Stimulated activated effector memory CD8-positive, alpha-beta T cell treated with anti-CD3 and anti-CD28 coated beads, Interleukin-12 subunit alpha, Interleukin-12 subunit beta, amount 100 ng/mL, for 72 hours (primary cell): ENCODE results near the gene VPS13C.

Experiments used
- ATAC-seq: fragments of 150-1000 bp; cut with Tn5 transposase; 2 replicates; pipeline ENCODE4 v1.10.0; 2021
- DNase-seq, 2 donors: peaks; one replicate each; pipeline ENCODE4 v3.0.0; 2021 to 2022; ENCODE audit warnings: low spot score in 2 of 2
- H3K27ac Mint-ChIP-seq: one replicate; pipeline ENCODE4 v1.8.0; 2022; ENCODE audit warnings: mild to moderate bottlenecking, mixed read lengths
- H3K36me3 Mint-ChIP-seq: one replicate; pipeline ENCODE4 v1.8.0; 2022; ENCODE audit warnings: mild to moderate bottlenecking, mixed read lengths
- H3K4me1 Mint-ChIP-seq: one replicate; pipeline ENCODE4 v1.8.0; 2022; ENCODE audit warnings: mixed read lengths
- H3K4me3 Mint-ChIP-seq: one replicate; pipeline ENCODE4 v1.8.0; 2022; ENCODE audit warnings: mild to moderate bottlenecking, mixed read lengths
- H3K9me3 Mint-ChIP-seq: one replicate; pipeline ENCODE4 v1.8.0; 2022; ENCODE audit warnings: mixed read lengths

The VPS13C gene

DNA sequence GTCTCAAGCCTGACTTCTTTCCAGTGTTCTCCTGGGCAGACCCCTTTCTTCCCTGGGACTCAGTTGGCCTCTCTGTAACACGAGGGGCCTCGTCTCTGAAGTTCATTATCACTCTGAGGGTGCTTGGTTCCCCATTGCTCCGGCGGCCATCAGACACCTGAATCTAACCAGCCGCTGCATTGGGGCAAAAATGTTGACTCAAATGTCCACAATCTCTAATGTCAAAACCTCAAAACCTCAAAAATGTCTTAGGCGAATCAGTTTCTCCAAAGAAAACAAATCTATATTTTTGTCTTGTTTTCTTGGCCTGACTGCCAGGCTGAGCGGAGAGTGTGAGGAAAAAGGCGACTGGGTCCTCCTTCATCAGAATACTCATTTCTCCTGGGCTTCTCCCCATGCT is 220.7 kb downstream of the VPS13C start:
- no peak for DNase-seq

DNA sequence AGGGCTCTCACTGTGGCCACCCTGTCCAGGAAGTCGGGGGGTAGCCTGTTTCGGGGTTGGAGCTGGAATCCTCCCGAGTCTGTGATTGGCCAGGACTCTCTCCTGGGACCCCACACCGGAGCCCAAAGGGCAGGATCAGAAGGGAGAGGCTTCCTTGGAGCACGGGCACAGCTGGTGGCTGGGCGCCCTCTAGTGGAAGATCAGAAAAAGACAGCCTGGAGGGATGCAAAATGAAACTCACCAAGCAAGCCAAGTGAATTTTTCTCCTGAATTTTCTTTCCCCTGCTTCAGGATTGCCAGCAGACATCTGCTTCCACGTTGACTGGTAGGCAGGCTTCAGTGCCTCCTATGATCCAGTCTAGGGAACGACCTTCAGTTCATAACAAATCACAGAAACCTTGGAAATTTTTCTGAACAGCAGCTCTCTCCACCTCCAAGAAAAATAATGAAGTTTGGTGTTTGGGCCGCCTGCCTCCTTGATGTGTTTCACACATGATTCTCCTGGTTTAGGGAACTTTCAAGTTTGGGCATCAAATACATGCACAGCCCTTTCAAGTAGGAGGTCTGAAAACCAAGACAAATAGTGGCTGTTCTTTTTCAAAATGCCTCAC is 224.6 kb downstream of the VPS13C start:
- H3K9me3 Mint-ChIP-seq = no peaks in the 10 kb centered on the region
- peak; percentile 56 to 80 for DNase-seq
- no peaks in the 10 kb centered on the region for H3K36me3 Mint-ChIP-seq
- no peak overlapping the region for H3K4me3 Mint-ChIP-seq
- peaks cover 30% of the 10 kb centered on the region for H3K4me1 Mint-ChIP-seq
- H3K27ac Mint-ChIP-seq = no peak overlapping the region
- no peak for ATAC-seq

More for the DNA sequence above, 220.7 kb downstream of the VPS13C start:
- ATAC-seq = no peak
- H3K4me3 Mint-ChIP-seq = no peak overlapping the region
- peaks cover 25% of the 10 kb centered on the region for H3K4me1 Mint-ChIP-seq
- H3K27ac Mint-ChIP-seq = no peak overlapping the region
- no peaks in the 10 kb centered on the region for H3K36me3 Mint-ChIP-seq
- H3K9me3 Mint-ChIP-seq = no peaks in the 10 kb centered on the region

DNA sequence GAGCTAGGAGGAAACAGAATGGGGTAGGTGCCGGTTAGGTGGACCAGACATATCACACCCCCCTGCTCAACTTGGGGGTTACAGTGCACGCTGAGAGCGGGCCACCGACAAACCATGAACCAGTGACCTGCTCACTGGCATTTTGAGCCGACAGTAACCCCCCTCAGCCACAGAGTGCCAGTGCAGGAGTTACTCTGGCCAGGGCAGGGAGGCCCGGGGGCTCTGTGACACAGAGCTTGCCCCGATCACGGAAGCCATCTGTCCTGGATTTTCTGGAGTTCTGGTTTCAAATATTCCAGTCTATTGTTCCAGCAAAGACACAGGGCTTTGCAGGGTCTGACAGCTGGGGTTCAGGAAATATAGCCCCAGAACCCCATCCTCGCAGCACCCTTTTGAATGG is 225.2 kb downstream of the VPS13C start:
- no peak overlapping the region for H3K4me3 Mint-ChIP-seq
- no peak overlapping the region for H3K27ac Mint-ChIP-seq
- ATAC-seq (no peak), DNase-seq (no peak)
- no peaks in the 10 kb centered on the region for H3K9me3 Mint-ChIP-seq
- H3K36me3 Mint-ChIP-seq = no peaks in the 10 kb centered on the region
- H3K4me1 Mint-ChIP-seq = peaks cover 25% of the 10 kb centered on the region

DNA sequence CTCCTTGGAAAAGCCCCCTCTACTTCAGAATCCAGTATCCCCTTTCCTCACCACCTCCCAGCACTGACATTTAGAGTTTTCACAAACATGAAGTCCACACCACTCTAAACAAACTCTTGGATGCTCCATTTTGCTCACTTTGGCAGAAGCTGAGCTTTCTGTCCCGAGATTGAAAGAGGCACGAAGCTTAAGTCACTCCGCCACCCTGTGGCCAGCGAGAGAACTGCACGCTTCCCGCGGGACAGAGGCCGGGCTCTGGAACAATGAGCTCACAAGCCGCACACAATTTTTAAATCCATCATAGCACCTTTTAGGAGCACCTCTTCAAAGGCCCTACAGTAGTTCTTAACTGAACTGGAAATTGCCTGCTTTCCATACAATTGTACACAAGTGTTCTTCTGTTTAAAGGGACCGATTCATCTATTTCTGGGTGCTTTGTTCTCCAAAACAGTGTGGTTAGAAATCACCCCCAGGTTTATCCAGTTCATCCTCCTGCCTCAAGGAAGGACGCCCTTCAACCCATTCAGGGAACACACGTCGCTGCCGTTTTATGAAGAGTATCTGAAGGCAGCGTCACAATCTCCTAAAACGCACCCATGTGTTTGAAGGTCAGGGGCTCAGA is 226.1 kb downstream of the VPS13C start:
- no peak overlapping the region for H3K4me3 Mint-ChIP-seq

DNA sequence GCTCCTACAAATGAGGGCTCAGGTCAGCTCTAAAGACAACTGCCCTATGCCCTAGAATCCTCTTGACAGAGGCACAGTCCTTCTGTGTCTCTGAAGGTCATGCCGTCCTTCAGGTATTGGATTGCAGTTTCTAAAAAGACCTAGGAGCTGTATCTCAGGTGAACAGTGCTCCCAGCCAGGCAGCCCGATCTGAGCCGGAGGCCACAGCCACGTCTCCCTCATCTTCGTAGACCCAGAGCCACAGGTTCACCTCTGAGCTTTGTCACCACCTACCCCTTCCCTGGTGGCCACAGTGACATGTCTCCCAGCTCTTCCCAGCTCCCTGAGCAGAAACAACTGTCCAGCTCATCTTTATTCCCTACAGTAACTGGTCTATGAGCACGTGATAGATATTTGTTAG is 228.0 kb downstream of the VPS13C start:
- no peak for ATAC-seq

More for the DNA sequence above, 226.1 kb downstream of the VPS13C start:
- Mint-ChIP-seq H3K36me3 (no peaks in the 10 kb centered on the region), H3K9me3 (no peaks in the 10 kb centered on the region), H3K27ac (no peak overlapping the region), H3K4me1 (peaks cover 18% of the 10 kb centered on the region)
- DNase-seq = peak; percentile 73 to 87
- ATAC-seq = peak; percentile 71

DNA sequence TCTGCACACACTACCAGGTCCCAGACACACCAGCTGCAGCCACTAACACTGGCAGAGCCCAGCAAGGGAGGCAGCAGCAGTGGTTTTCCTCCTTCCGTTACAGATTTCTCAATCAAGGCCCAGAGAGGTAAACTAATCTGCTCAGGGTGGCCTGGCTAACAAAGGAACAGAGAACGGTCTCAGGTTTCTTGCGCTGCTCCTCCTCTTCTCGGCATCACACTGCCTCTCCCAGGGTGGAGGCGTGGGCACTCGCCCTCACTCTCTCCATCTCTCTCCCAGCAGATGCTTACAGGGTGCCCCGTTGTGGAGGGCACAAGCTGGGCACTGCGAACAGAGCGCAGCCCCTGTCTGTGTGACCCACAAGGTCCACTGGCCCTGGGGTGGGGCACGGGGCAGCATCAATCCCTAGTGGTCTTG is 228.7 kb downstream of the VPS13C start:
- Mint-ChIP-seq H3K4me1 (peaks cover 18% of the 10 kb centered on the region), H3K27ac (no peak overlapping the region), H3K36me3 (no peaks in the 10 kb centered on the region), H3K4me3 (no peak overlapping the region), H3K9me3 (no peaks in the 10 kb centered on the region)
- peak; percentile 19 for ATAC-seq
- DNase-seq = no peak

More for the DNA sequence above, 228.0 kb downstream of the VPS13C start:
- no peaks in the 10 kb centered on the region for H3K9me3 Mint-ChIP-seq
- DNase-seq = no peak
- H3K4me1 Mint-ChIP-seq = peaks cover 18% of the 10 kb centered on the region
- no peak overlapping the region for H3K4me3 Mint-ChIP-seq
- no peak overlapping the region for H3K27ac Mint-ChIP-seq
- H3K36me3 Mint-ChIP-seq = no peaks in the 10 kb centered on the region

DNA sequence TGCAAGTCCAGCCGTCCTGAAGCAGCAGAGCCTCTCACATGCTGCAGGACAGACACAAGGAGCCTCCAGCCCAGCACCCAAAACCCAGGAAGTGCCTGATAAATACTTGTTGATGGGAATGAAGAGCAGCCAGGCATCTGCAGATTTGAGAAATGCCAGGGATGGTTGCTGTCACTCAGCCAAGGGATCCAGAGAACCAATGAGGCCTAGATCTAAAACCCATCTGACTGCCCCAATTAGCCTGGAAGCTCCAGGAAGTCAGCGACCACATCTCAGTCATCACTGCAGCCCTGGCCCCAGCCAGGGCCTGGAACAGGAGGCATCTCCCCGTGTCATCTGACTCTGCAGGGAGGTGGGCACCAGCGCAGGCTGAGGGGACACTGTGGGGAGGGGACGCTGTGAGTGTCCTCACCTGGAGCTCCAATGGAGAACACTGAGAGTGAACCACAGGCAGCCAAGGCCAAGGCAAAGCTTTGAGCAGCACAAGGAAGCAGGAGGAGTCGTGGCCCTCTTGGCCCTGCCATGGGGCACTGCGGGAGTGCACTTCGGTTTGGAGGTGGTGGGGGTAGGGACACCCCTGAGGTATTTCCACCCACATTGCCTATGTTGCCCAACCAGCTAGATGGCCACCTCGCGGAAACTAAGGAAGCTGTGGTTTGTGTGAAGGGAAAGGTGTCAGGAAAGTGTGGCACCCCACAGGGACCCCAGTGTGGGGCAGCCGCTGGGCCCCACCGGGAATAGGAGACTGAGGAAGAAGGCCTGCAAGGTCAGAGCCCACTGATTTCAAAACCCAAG is 229.5 kb downstream of the VPS13C start:
- Mint-ChIP-seq H3K9me3 (no peaks in the 10 kb centered on the region), H3K4me1 (peaks cover 18% of the 10 kb centered on the region), H3K27ac (no peak overlapping the region), H3K36me3 (no peaks in the 10 kb centered on the region), H3K4me3 (no peak overlapping the region)
- peak in 1 of 2 donors; percentile 40 for DNase-seq
- peak; percentile 20 for ATAC-seq

DNA sequence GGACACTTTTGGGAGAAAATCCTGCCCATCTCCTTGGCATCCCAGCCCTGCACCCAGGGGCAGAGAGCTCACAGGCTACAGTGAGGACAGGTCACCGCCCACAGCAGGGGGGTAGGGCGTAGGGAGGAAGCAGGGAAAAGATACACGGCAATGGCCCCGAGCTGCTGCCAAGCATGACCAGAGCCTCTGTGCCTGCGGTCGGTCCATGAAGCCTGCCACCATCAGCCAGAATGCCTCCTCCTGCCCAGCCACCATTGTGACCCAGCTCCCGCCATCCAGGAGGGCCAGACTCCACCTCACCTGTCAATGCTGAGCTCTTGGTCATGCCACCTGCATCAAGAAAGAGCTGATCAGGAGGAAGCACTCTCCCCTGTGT is 230.7 kb downstream of the VPS13C start:
- DNase-seq (peak in 1 of 2 donors; percentile 37), ATAC-seq (no peak)
- Mint-ChIP-seq H3K9me3 (no peaks in the 10 kb centered on the region), H3K4me3 (no peak overlapping the region), H3K36me3 (no peaks in the 10 kb centered on the region), H3K27ac (no peak overlapping the region), H3K4me1 (peaks cover 14% of the 10 kb centered on the region)

DNA sequence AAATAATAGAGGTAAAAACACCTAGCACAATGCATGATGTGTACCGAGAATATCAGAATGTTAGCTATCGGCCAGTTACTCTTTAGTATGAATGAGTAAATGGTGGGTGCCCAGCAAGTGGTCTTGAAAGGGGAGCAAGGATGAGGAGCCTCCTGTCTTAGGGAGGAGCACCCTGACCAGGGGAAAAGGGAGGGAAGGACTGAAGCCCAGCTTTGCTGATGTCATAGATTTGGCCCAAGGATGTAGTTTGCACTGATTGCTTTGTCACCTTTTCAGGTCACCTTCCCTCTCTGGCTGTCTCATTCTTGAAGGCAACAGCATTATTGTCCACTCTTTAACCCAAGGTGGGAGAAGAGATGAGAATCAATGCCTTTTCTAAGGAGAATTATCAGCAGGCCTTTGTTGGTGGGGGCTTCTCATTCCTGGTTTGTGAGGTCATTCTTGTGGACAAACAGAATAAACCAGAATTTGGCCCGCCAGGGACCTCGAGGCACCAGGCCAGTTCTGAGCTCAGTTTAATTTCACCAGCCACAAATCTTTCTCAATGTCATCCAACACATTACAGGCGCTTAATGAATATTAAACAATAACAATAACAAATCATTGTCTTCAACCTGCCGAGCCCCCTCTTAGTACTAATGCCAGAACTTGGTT is 231.3 kb downstream of the VPS13C start:
- no peak overlapping the region for H3K4me3 Mint-ChIP-seq
- ATAC-seq (no peak), DNase-seq (peak in 1 of 2 donors; percentile 23)
- peaks cover 9% of the 10 kb centered on the region for H3K4me1 Mint-ChIP-seq
- H3K36me3 Mint-ChIP-seq = no peaks in the 10 kb centered on the region
- H3K27ac Mint-ChIP-seq = no peak overlapping the region
- H3K9me3 Mint-ChIP-seq = no peaks in the 10 kb centered on the region

DNA sequence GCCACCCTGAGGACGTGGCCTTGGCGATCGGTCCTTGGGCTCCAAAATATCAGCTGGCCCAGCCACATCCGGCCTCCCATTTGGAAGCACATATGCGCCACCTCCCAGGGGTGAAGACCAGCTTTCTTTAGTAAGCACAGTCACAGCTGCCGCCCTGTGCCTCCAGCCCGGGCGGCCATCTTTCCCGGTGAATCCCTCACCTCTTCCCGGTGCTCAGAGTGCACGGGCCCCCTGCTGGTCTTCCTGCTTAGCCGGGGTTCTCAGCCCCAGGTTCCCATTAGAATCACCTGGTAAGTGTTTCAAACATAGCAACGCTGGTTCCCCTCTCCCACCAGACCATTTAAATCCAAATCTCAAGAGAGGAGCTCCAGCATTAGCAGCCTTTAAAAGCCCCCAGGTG is 232.2 kb downstream of the VPS13C start:
- no peak overlapping the region for H3K4me3 Mint-ChIP-seq
- ATAC-seq (no peak), DNase-seq (peak in 1 of 2 donors; percentile 23)
- H3K4me1 Mint-ChIP-seq = peaks cover 6% of the 10 kb centered on the region
- no peak overlapping the region for H3K27ac Mint-ChIP-seq
- H3K9me3 Mint-ChIP-seq = no peaks in the 10 kb centered on the region
- H3K36me3 Mint-ChIP-seq = no peaks in the 10 kb centered on the region

DNA sequence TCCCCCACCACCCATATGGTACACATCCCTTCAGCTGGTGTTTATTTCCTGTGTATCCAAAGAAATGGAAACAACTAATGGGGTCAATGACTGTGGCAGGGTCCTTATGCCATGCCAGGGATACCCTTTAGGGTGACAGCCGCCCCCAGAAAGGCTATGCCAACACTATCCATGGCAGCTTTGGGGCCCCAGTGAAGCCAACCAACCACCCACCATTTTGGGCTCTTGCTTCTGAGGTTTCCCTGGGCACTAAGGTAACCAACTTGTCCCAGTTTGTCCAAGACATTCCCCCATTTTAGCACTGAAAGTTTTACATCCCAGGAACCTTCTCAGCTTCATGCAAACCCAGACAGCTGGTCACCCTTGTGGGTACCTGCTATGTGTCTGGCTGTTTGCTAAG is 233.1 kb downstream of the VPS13C start:
- Mint-ChIP-seq H3K4me3 (no peak overlapping the region), H3K9me3 (no peaks in the 10 kb centered on the region), H3K36me3 (no peaks in the 10 kb centered on the region), H3K4me1 (peaks cover 6% of the 10 kb centered on the region), H3K27ac (no peak overlapping the region)
- no peak for ATAC-seq
- no peak for DNase-seq

DNA sequence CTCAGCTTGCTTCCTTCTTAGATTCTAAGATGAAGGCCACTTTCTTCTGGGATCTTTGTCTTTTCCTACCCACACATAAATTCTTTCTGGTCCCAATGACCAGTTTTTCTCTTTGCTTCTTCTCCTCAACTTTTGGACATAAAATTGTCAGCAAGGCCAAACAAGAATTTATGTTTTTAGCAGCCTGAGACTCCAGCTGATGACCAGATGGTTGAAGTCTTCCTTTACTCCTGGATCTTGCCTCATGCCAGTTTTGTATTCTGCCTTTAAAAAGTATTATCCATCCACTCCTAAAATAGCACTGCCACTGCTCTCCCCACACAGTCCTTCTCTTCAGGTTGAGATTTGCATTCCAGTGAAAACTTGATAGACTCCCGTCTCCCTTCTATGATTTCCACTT is 236.0 kb downstream of the VPS13C start:
- H3K36me3 Mint-ChIP-seq = no peaks in the 10 kb centered on the region
- ATAC-seq (no peak), DNase-seq (no peak)
- H3K9me3 Mint-ChIP-seq = no peaks in the 10 kb centered on the region
- H3K27ac Mint-ChIP-seq = no peak overlapping the region
- no peaks in the 10 kb centered on the region for H3K4me1 Mint-ChIP-seq
- H3K4me3 Mint-ChIP-seq = no peak overlapping the region

DNA sequence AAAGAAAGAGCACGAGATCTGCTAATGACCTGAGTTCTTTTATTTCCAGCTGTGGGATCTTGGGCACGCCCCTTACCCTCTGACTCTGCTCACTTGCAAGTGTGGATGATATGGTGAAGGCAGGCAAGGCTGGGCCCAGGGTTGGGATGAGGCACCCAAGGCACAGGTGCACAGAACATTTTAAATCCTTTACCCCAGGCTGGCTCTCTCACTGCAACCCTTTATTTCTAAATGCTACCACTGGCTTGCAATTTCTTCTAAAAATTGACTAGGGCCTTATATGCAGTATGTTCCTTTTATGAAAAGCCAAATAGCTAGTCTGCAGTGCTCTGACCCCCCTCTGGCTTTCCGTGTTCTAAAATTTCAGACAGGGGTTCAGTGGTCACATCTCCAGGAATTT is 237.7 kb downstream of the VPS13C start:
- H3K4me1 Mint-ChIP-seq = no peaks in the 10 kb centered on the region
- no peak overlapping the region for H3K27ac Mint-ChIP-seq
- no peak for DNase-seq
- H3K4me3 Mint-ChIP-seq = no peak overlapping the region
- no peaks in the 10 kb centered on the region for H3K9me3 Mint-ChIP-seq
- no peak for ATAC-seq
- no peaks in the 10 kb centered on the region for H3K36me3 Mint-ChIP-seq

DNA sequence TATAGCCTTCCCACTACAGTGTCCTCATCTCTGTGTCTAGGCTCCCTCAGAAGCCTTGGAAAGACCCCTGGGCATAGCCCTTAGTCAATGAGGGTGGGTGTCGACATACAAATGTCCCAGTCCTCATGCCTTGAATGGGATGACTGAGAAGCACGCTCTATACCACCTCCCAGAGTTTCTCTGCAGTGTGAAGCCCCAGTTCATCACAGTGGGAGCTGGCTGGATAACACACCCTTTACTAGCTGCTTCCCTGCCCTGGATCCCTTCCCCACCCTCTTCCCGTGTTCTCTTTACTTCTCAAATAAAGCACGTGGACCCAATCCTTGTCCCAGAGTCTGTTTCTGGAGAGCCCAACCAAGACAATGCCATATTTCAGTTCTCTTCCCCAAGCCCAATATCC is 239.3 kb downstream of the VPS13C start:
- Mint-ChIP-seq H3K9me3 (no peaks in the 10 kb centered on the region), H3K36me3 (no peaks in the 10 kb centered on the region), H3K4me1 (no peaks in the 10 kb centered on the region), H3K27ac (no peak overlapping the region), H3K4me3 (no peak overlapping the region)
- no peak for ATAC-seq
- no peak for DNase-seq

DNA sequence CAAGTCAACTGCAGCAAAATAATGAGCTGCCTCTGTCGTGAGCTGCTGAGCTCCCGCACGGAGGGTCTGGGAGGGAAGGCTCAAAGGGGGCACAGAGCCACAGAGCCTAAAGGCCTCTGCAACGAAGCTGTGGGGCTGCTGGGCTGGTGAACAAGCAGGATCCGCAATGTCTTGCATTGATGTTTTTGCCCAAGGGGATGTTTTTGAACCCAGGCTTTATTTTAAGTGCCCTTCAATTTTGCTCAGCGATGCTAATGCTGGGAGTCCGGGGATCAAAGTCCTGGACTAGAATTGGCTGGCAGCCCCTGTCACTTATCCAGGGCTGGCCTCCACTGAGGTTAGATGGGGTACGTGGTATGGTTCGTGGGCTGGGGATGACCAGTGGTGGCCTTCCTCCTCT is 240.0 kb downstream of the VPS13C start:
- ATAC-seq (no peak), DNase-seq (no peak)
- no peaks in the 10 kb centered on the region for H3K36me3 Mint-ChIP-seq
- no peak overlapping the region for H3K27ac Mint-ChIP-seq
- H3K4me3 Mint-ChIP-seq = no peak overlapping the region
- H3K9me3 Mint-ChIP-seq = no peaks in the 10 kb centered on the region
- H3K4me1 Mint-ChIP-seq = no peaks in the 10 kb centered on the region
